K562 (cell line): ENCODE measurements around the gene KIZ. TPM values are rescaled to one million over a fixed set of nuclear protein-coding genes. Genes with fewer than 3 reads are reported as not detected.

Source experiments
- ATAC-seq: fragments of 200-7000 bp; cut with Tn5 transposase; 3 replicates; pipeline ENCODE4 v1.9.1; 2020; ENCODE audit warnings: moderate library complexity
- BruUV-seq: library from RNA; stranded (reverse); fragments of 400-500 nt; replicated peaks from 2 replicates; lab custom pipeline; 2021; lab: Mats Ljungman, UMichigan
- CTCF ChIA-PET: fragments of 300-600 bp; formaldehyde crosslinking; extraction: SDS; loops from one replicate; lab custom pipeline; 2021; ENCODE audit warnings: low intra/inter-chr PET ratio; lab: Yijun Ruan, JAX
- POLR2A ChIA-PET: fragments of 300-600, 350-650 bp; sonication (Branson Sonifier 250); formaldehyde crosslinking; extraction: SDS; loops from one replicate; lab custom pipeline; 2021; ENCODE audit warnings: antibody characterized with exemption, inconsistent platforms; lab: Yijun Ruan, JAX
- DNase-seq, 4 experiments: peaks; one replicate each; pipeline versions ENCODE4 v3.0.0 to v3.0.0-alpha.2; 2011 to 2018; ENCODE audit warnings: low spot score in 3 of 4, mixed read lengths in 3 of 4; ENCODE audit errors: extremely low read depth in 1 of 4
- FAIRE-seq: peaks from 2 replicates; lab custom pipeline; 2011; peaks lifted over from hg19 to GRCh38; lab: Jason Lieb, UNC
- H2AFZ ChIP-seq: 2 replicates; pipeline ENCODE4 v1.6.0; 2011; ENCODE audit warnings: low read depth, low read length, control low read depth, inconsistent platforms
- H3K27ac ChIP-seq: fragments of 200-600 bp; 3 replicates; pipeline ENCODE4 v1.8.0; 2011; ENCODE audit warnings: low read depth, mild to moderate bottlenecking, control low read depth, inconsistent platforms, low read length, moderate library complexity, mixed read lengths; ENCODE audit errors: extremely low read depth
- H3K27me3 ChIP-seq, 2 experiments: fragments of 300-600 bp in 1 of 2; 2 replicates in 1 of 2; 3 replicates in 1 of 2; pipeline versions ENCODE4 v1.6.0 to v1.8.0; 2011; ENCODE audit warnings: inconsistent platforms in 2 of 2, low read length in 2 of 2, mild to moderate bottlenecking in 1 of 2, mixed read lengths in 1 of 2, moderate library complexity in 1 of 2; ENCODE audit not compliant: control insufficient read depth in 2 of 2, insufficient read depth in 2 of 2
- H3K36me3 ChIP-seq: fragments of 300-600 bp; 3 replicates; pipeline ENCODE4 v1.8.0; 2011; ENCODE audit warnings: mild to moderate bottlenecking, low read length, inconsistent platforms; ENCODE audit not compliant: control insufficient read depth, insufficient read depth
- H3K4me1 ChIP-seq, 2 experiments: fragments of 200-600 bp in 1 of 2; replicated peaks in 1 of 2; 2 replicates in 1 of 2; 3 replicates in 1 of 2; pipeline versions ENCODE4 v1.5.1 to v1.8.0; 2011; ENCODE audit warnings: inconsistent platforms in 2 of 2, low read length in 2 of 2, mild to moderate bottlenecking in 1 of 2, mixed read lengths in 1 of 2, moderate library complexity in 1 of 2; ENCODE audit not compliant: control insufficient read depth in 2 of 2, insufficient read depth in 2 of 2
- H3K4me2 ChIP-seq: 2 replicates; pipeline ENCODE4 v1.6.1; 2011; ENCODE audit warnings: low read length, control low read depth, inconsistent platforms, mixed read lengths; ENCODE audit not compliant: insufficient read depth
- H3K4me3 ChIP-seq: fragments of 200-600 bp; sonication (generic), shearing (Covaris generic); 2 replicates; pipeline ENCODE4 v1.5.1; 2016; ENCODE audit warnings: control low read depth, inconsistent platforms
- H3K79me2 ChIP-seq: fragments of 200-600 bp; 3 replicates; pipeline ENCODE4 v1.8.0; 2011; ENCODE audit warnings: low read length, inconsistent platforms; ENCODE audit not compliant: control insufficient read depth, insufficient read depth
- H3K9ac ChIP-seq, 2 experiments: 2 replicates each; pipeline versions ENCODE4 v1.6.0 to v1.6.1; 2011; ENCODE audit warnings: low read depth in 2 of 2, low read length in 2 of 2, control low read depth in 1 of 2, inconsistent platforms in 1 of 2, mild to moderate bottlenecking in 1 of 2, mixed read lengths in 1 of 2; ENCODE audit not compliant: insufficient read depth in 1 of 2
- H3K9me1 ChIP-seq: one replicate; pipeline ENCODE4 v1.6.0; 2011; ENCODE audit warnings: inconsistent platforms, mild to moderate bottlenecking, low read length, moderate library complexity; ENCODE audit not compliant: control insufficient read depth, insufficient read depth
- H3K9me3 ChIP-seq: replicated peaks from 2 replicates; pipeline ENCODE4 v1.5.1; 2011; ENCODE audit warnings: low read depth, low read length, inconsistent platforms; ENCODE audit not compliant: control insufficient read depth, insufficient read depth
- H4K20me1 ChIP-seq: replicated peaks from 2 replicates; pipeline ENCODE4 v1.6.1; 2011; ENCODE audit warnings: low read length, inconsistent platforms, mixed read lengths; ENCODE audit not compliant: control insufficient read depth, insufficient read depth
- ESRRB ChIP-seq: fragments of 250-450 bp; sonication (Bioruptor Pico); IDR thresholded peaks from 2 replicates; pipeline ENCODE4 v1.5.0; 2020; ENCODE audit warnings: mild to moderate bottlenecking, moderate library complexity, borderline replicate concordance
- FOXM1 ChIP-seq, 2 experiments: fragments of 450-650 bp in 1 of 2; sonication (generic) in 1 of 2; formaldehyde crosslinking in 1 of 2; IDR thresholded peaks; 2 replicates each; pipeline versions ENCODE4 v1.6.1 to v1.9.0; 2017 to 2022; ENCODE audit warnings: low read depth in 2 of 2, mild to moderate bottlenecking in 2 of 2, missing genetic modification reagents in 1 of 2, moderate library complexity in 1 of 2
- HEY1 ChIP-seq: fragments of 250-450 bp; sonication (Bioruptor Pico); IDR thresholded peaks from 2 replicates; pipeline ENCODE4 v1.5.0; 2020; ENCODE audit warnings: mild to moderate bottlenecking, moderate library complexity, borderline replicate concordance
- JUND ChIP-seq, 2 experiments: IDR thresholded peaks; 2 replicates in 1 of 2; 3 replicates in 1 of 2; pipeline ENCODE4 v1.6.1; 2011; ENCODE audit warnings: borderline replicate concordance in 2 of 2, low read depth in 2 of 2, low read length in 2 of 2, improper control_type of control experiment in 1 of 2, missing biosample characterization in 1 of 2, missing genetic modification characterization in 1 of 2, missing genetic modification reagents in 1 of 2
- MTA2 ChIP-seq: fragments of 450-650 bp; IDR thresholded peaks from 2 replicates; pipeline ENCODE4 v1.6.1; 2016; ENCODE audit warnings: low read depth
- PRPF4 ChIP-seq: fragments of 200-400 bp; formaldehyde crosslinking; IDR thresholded peaks from one replicate; pipeline ENCODE4 v1.6.1; 2017; ENCODE audit warnings: low read length, low read depth, mild to moderate bottlenecking; ENCODE audit not compliant: insufficient read depth, poor library complexity, severe bottlenecking
- SETDB1 ChIP-seq: IDR thresholded peaks from one replicate; pipeline ENCODE4 v1.6.1; 2012; ENCODE audit warnings: low read length, control low read depth, inconsistent platforms
- SIN3A ChIP-seq, 2 experiments: fragments of 150-350 bp in 1 of 2; IDR thresholded peaks; 2 replicates each; pipeline ENCODE4 v1.6.1; 2011 to 2016; ENCODE audit warnings: borderline replicate concordance in 2 of 2, low read depth in 2 of 2, low read length in 2 of 2, mild to moderate bottlenecking in 2 of 2, moderate library complexity in 2 of 2; ENCODE audit not compliant: control insufficient read depth in 1 of 2
- TEAD4 ChIP-seq, 2 experiments: sonication (generic) in 1 of 2; formaldehyde crosslinking in 1 of 2; IDR thresholded peaks; 2 replicates each; pipeline versions ENCODE4 v1.6.1 to v1.8.0; 2012 to 2022; ENCODE audit warnings: borderline replicate concordance in 1 of 2, inconsistent platforms in 1 of 2, low read length in 1 of 2, mild to moderate bottlenecking in 1 of 2, missing genetic modification reagents in 1 of 2
- TSC22D4 ChIP-seq: fragments of 450-650 bp; IDR thresholded peaks from 2 replicates; pipeline ENCODE4 v1.6.1; 2016; ENCODE audit warnings: missing genetic modification characterization, missing biosample characterization, control low read depth
- XRCC4 ChIP-seq: IDR thresholded peaks from one replicate; pipeline ENCODE4 v1.6.1; 2011; ENCODE audit not compliant: insufficient read depth, insufficient read length; ENCODE audit errors: extremely low read depth
- WGBS: fragments of 100-300 bp; shearing (Covaris generic); methylation state at CpG from one replicate; pipeline ENCODE4 v1.1.6; 2016; ENCODE audit warnings: low coverage, mixed read lengths; ENCODE audit not compliant: insufficient coverage; ENCODE audit errors: missing lambda C conversion rate; 5-methylcytosine and 5-hydroxymethylcytosine counted together
- in situ Hi-C: fragments of 300-500 bp; cut with MboI; formaldehyde crosslinking; loops from 4 replicates; pipeline ENCODE4 v1.15.0; 2018; ENCODE audit warnings: inconsistent platforms, mixed read lengths
- intact Hi-C: fragments of 100-400 bp; cut with micrococcal nuclease; formaldehyde crosslinking; loops from 2 replicates; pipeline ENCODE4 v1.14.2; 2022
- polyA plus RNA-seq, 8 experiments: library from polyadenylated mRNA; depleted of rRNA in 4 of 8; stranded (reverse) in 5 of 8; unstranded in 3 of 8; fragments of >200 nt; fragmentation: Nextera tagmentation in 2 of 8; fragmentation: Illumina TruSeq in 1 of 8; extraction: Ambion mirVana in 2 of 8; extraction: Trizol in 1 of 8; gene quantifications; 2 replicates each; pipeline versions ENCODE4 v1.2.1 to v1.2.3, GENCODE V29; 2011 to 2014; ENCODE audit warnings: inconsistent platforms in 1 of 8, missing spikeins in 1 of 8
- total RNA-seq, 7 experiments: library from RNA; depleted of rRNA in 6 of 7; stranded (reverse); fragments of >200 nt in 6 of 7; fragmentation: Illumina TruSeq in 2 of 7; extraction: Trizol in 2 of 7; gene quantifications; 2 replicates each; pipeline versions ENCODE4 v1.2.1 to v1.2.3, GENCODE V29; 2011 to 2021; ENCODE audit warnings: low replicate concordance in 1 of 7
- TF ChIP-seq, protein P1 (sequence below): fragments of 200-800 bp; sonication (Bioruptor generic); IDR thresholded peaks from 2 replicates; pipeline ENCODE4 v1.6.1; 2017; ENCODE audit warnings: missing genetic modification characterization, missing compliant biosample characterization

KIZ gene
- total and polyA plus RNA-seq, 9 of the 15 experiments (the other 6 are each of a cell fraction or from before 2014, with no cell fraction given): 4.9 to 21.1 (median 13.5) TPM

DNA sequence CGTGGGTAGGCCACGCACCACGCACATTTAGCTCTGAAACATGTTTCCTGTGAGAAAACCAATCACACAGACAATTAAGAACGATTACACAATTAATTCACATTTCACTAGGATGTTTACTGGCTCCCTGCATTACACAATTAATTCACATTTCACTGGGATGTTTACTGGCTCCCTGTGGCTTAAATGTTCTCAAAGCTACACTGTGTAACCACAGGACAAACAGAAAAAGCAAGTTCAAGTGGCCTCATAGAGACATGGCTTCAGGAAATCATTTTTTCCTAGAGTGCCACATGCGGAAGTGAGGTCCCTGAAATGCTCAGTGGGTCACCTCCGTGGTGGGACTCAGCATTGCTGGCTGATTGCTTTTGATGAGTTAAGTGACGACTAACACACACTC is 115.5 kb downstream of the KIZ start:
- Histone ChIP-seq H3K79me2 (no peaks in the 10 kb centered on the region), H3K9ac (no peak overlapping the region)
- FAIRE-seq: no peak
- DNase-seq: no peak
- no peak for TF ChIP-seq SIN3A (IDR thresholded peaks at IDR 0.05; ENCODE audit: borderline replicate concordance in 2 of 2, control insufficient read depth in 1 of 2, low read depth in 2 of 2, low read length in 2 of 2)
- TF ChIP-seq XRCC4: no peak
- no peak for TF ChIP-seq HEY1 (CRISPR knock-in tag)
- TF ChIP-seq JUND (IDR thresholded peaks at IDR 0.05; ENCODE audit: borderline replicate concordance, low read depth, low read length): no peak
- TF ChIP-seq JUND (tag; IDR thresholded peaks at IDR 0.05; ENCODE audit: borderline replicate concordance, low read depth, low read length): no peak
- TF ChIP-seq ESRRB (CRISPR knock-in tag): no peak
- TF ChIP-seq SETDB1: no peak
- no peak for TF ChIP-seq TSC22D4
- TF ChIP-seq MTA2: no peak
- TF ChIP-seq TEAD4 (IDR thresholded peaks at IDR 0.05; ENCODE audit: low read length): no peak
- no peak for TF ChIP-seq TEAD4 (CRISPR knock-in tag; IDR thresholded peaks at IDR 0.05; ENCODE audit: borderline replicate concordance)
- TF ChIP-seq, protein P1, sequence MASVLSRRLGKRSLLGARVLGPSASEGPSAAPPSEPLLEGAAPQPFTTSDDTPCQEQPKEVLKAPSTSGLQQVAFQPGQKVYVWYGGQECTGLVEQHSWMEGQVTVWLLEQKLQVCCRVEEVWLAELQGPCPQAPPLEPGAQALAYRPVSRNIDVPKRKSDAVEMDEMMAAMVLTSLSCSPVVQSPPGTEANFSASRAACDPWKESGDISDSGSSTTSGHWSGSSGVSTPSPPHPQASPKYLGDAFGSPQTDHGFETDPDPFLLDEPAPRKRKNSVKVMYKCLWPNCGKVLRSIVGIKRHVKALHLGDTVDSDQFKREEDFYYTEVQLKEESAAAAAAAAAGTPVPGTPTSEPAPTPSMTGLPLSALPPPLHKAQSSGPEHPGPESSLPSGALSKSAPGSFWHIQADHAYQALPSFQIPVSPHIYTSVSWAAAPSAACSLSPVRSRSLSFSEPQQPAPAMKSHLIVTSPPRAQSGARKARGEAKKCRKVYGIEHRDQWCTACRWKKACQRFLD (CRISPR knock-in tag): no peak
- no peak for TF ChIP-seq PRPF4
- TF ChIP-seq FOXM1 (IDR thresholded peaks at IDR 0.05; ENCODE audit: low read depth): no peak
- TF ChIP-seq FOXM1 (CRISPR knock-in tag; IDR thresholded peaks at IDR 0.05; ENCODE audit: low read depth): no peak
- TF ChIP-seq, all 486 proteins: peak for 0
- Histone ChIP-seq H2AFZ (no peak overlapping the region), H3K27me3 (no peaks in the 10 kb centered on the region), H3K4me3 (no peak overlapping the region), H3K36me3 (no peaks in the 10 kb centered on the region), H3K4me1 (no peaks in the 10 kb centered on the region), H3K4me2 (no peak overlapping the region), H3K27ac (no peak overlapping the region), H3K9me3 (no peaks in the 10 kb centered on the region), H4K20me1 (no peaks in the 10 kb centered on the region), H3K9me1 (no peaks in the 10 kb centered on the region)
- in situ Hi-C loops: loop anchor here (10.0 kb wide), 1 partner anchor 397 kb away; no protein-coding TSS in a partner anchor
- ATAC-seq: no peak
- intact Hi-C loops: no loop called here
- ChIA-PET POLR2A (no interaction called here), CTCF (interaction anchor here (0.6 kb wide), 1 partner anchor 328 kb away, joined by 3 read pairs; no protein-coding TSS in a partner anchor)
- no TSS peak for BruUV-seq
- 34% methylated on average over 4 of the region's 7 CpGs for WGBS
